Measurements from ENCODE around the gene FHOD3.

Gene FHOD3

DNA sequence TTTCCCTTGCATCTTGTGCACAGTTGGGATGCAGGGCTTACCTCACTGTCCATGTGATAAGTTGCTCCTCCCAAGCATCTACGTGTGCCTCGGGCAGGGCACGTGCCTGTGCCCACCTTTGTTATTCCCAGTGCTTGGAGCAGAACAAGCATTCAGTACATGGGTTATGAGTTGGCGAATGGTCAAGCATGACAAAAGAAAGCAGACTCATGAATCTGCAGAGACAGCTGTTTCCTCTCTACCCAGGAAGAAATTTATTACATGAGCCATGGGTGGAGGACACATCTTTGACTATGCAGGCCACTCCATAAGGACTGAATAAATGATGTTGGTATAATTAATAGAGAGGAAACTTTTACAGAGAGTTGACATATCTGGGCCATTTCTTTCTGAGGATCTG lies 403.4 kb downstream of the FHOD3 start:
- Histone ChIP-seq H3K27me3 (ENCODE audit: insufficient read depth, low read length, poor library complexity, severe bottlenecking) (no peaks in the 10 kb centered on the region), H3K36me3 (ENCODE audit: insufficient read depth, low read length) (no peaks in the 10 kb centered on the region), H3K9me2 (replicated peaks; ENCODE audit: low read depth, low read length) (no peaks in the 10 kb centered on the region), H3F3A (ENCODE audit: low read depth) (no peaks in the 10 kb centered on the region), H2AFZ (ENCODE audit: low read length) (no peak overlapping the region), H4K20me1 (ENCODE audit: insufficient read depth, low read length, poor library complexity, severe bottlenecking) (no peaks in the 10 kb centered on the region), H3K4me1 (ENCODE audit: insufficient read depth, low read length, poor library complexity, severe bottlenecking) (no peaks in the 10 kb centered on the region), H3K9me3 (ENCODE audit: insufficient read depth, low read depth, low read length) (no peaks in the 10 kb centered on the region), H3K4me3 (ENCODE audit: low read length, poor library complexity, severe bottlenecking) (no peak overlapping the region), H3K4me2 (ENCODE audit: low read depth, low read length, poor library complexity, severe bottlenecking) (no peak overlapping the region), H3K9ac (ENCODE audit: low read depth, low read length, poor library complexity, severe bottlenecking) (no peak overlapping the region), H3K79me2 (ENCODE audit: insufficient read depth, low read length) (no peaks in the 10 kb centered on the region)
- no peak for TF ChIP-seq EZH2phosphoT487 (IDR thresholded peaks at IDR 0.05; ENCODE audit: borderline replicate concordance)
- TF ChIP-seq, protein P1, sequence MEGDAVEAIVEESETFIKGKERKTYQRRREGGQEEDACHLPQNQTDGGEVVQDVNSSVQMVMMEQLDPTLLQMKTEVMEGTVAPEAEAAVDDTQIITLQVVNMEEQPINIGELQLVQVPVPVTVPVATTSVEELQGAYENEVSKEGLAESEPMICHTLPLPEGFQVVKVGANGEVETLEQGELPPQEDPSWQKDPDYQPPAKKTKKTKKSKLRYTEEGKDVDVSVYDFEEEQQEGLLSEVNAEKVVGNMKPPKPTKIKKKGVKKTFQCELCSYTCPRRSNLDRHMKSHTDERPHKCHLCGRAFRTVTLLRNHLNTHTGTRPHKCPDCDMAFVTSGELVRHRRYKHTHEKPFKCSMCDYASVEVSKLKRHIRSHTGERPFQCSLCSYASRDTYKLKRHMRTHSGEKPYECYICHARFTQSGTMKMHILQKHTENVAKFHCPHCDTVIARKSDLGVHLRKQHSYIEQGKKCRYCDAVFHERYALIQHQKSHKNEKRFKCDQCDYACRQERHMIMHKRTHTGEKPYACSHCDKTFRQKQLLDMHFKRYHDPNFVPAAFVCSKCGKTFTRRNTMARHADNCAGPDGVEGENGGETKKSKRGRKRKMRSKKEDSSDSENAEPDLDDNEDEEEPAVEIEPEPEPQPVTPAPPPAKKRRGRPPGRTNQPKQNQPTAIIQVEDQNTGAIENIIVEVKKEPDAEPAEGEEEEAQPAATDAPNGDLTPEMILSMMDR (conservative IDR thresholded peaks at IDR 0.05; ENCODE audit: low read length) = no peak

DNA sequence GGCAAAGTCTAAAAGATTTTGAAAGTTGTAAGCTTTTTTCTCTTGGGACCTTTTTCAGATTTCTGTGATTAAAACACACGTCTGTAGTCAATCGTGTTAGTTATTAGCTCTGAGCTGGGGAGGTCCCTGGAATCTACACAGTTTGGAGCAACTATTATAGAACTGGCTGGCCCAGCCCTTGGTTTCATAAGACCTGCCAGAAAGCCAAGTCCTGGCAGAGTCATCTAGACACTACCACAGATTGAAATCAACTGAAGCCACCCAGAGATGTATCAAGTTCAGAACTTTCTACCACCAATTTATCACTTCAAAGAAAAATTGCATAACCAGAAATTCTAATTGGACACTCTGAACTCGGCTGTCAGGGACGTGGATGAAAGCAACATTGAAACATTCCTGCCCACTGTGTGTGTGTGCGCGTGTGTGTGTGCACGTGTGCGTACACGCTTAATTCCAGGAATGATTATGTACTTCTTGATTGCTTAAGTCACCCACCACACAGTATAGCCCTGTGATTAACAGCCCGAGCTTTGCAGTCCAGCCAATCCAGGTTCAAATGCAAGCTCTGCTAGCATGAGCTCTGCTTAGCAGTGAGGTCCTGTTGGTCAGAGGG lies 405.0 kb downstream of the FHOD3 start:
- no peaks in the 10 kb centered on the region for H3K4me1 ChIP-seq (ENCODE audit: insufficient read depth, low read length, poor library complexity, severe bottlenecking)
- H3K4me2 ChIP-seq (ENCODE audit: low read depth, low read length, poor library complexity, severe bottlenecking) = no peak overlapping the region
- no peaks in the 10 kb centered on the region for H3K9me2 ChIP-seq (replicated peaks; ENCODE audit: low read depth, low read length)
- H2AFZ ChIP-seq (ENCODE audit: low read length) = no peak overlapping the region
- H3K79me2 ChIP-seq (ENCODE audit: insufficient read depth, low read length) = no peaks in the 10 kb centered on the region
- H3K36me3 ChIP-seq (ENCODE audit: insufficient read depth, low read length) = no peaks in the 10 kb centered on the region
- H4K20me1 ChIP-seq (ENCODE audit: insufficient read depth, low read length, poor library complexity, severe bottlenecking) = no peaks in the 10 kb centered on the region
- H3K9ac ChIP-seq (ENCODE audit: low read depth, low read length, poor library complexity, severe bottlenecking) = no peak overlapping the region
- H3F3A ChIP-seq (ENCODE audit: low read depth) = no peaks in the 10 kb centered on the region
- no peaks in the 10 kb centered on the region for H3K27me3 ChIP-seq (ENCODE audit: insufficient read depth, low read length, poor library complexity, severe bottlenecking)
- H3K9me3 ChIP-seq (ENCODE audit: insufficient read depth, low read depth, low read length) = no peaks in the 10 kb centered on the region
- TF ChIP-seq EZH2phosphoT487 (IDR thresholded peaks at IDR 0.05; ENCODE audit: borderline replicate concordance) = no peak
- TF ChIP-seq, protein P1 (conservative IDR thresholded peaks at IDR 0.05; ENCODE audit: low read length) = no peak
- no peak overlapping the region for H3K4me3 ChIP-seq (ENCODE audit: low read length, poor library complexity, severe bottlenecking)

DNA sequence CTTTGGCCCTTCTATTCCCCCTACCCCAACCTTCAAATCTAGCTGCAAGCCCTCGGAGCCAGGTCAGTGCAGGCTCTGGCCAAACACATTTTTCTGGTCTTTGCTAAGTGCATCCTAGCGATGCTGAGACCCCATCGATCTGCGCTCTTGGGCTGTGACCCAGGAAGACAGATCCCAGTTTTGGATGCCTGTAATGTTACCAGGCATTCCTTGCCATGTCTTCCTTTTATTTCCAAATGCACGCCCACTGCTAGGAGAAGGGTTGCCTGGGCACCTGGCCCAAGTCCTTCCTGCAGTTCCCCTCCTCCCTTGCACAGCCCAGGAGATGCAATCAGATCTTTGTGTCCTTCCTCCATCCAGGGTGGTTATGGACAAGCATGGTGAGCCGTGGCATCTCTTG lies 406.6 kb downstream of the FHOD3 start:
- Histone ChIP-seq H3K27me3 (ENCODE audit: insufficient read depth, low read length, poor library complexity, severe bottlenecking) (no peaks in the 10 kb centered on the region), H3K79me2 (ENCODE audit: insufficient read depth, low read length) (no peaks in the 10 kb centered on the region), H3K4me1 (ENCODE audit: insufficient read depth, low read length, poor library complexity, severe bottlenecking) (no peaks in the 10 kb centered on the region)

More for the DNA sequence above, 406.6 kb downstream of the FHOD3 start:
- Histone ChIP-seq H3K36me3 (ENCODE audit: insufficient read depth, low read length) (no peaks in the 10 kb centered on the region), H3K4me2 (ENCODE audit: low read depth, low read length, poor library complexity, severe bottlenecking) (no peak overlapping the region), H3F3A (ENCODE audit: low read depth) (no peaks in the 10 kb centered on the region), H3K9me2 (replicated peaks; ENCODE audit: low read depth, low read length) (no peaks in the 10 kb centered on the region), H4K20me1 (ENCODE audit: insufficient read depth, low read length, poor library complexity, severe bottlenecking) (no peaks in the 10 kb centered on the region), H2AFZ (ENCODE audit: low read length) (no peak overlapping the region), H3K4me3 (ENCODE audit: low read length, poor library complexity, severe bottlenecking) (no peak overlapping the region), H3K9me3 (ENCODE audit: insufficient read depth, low read depth, low read length) (no peaks in the 10 kb centered on the region), H3K9ac (ENCODE audit: low read depth, low read length, poor library complexity, severe bottlenecking) (no peak overlapping the region)
- TF ChIP-seq EZH2phosphoT487 (IDR thresholded peaks at IDR 0.05; ENCODE audit: borderline replicate concordance) = no peak
- TF ChIP-seq, protein P1 (conservative IDR thresholded peaks at IDR 0.05; ENCODE audit: low read length) = no peak
